K562 (cell line): ENCODE measurements around the gene FN3K. TPM values are rescaled to one million over a fixed set of nuclear protein-coding genes. Genes with fewer than 3 reads are reported as not detected.

ENCODE experiments used
- ATAC-seq: fragments of 200-7000 bp; cut with Tn5 transposase; 3 replicates; pipeline ENCODE4 v1.9.1; 2020; ENCODE audit warnings: moderate library complexity
- BruUV-seq: library from RNA; stranded (reverse); fragments of 400-500 nt; replicated peaks from 2 replicates; lab custom pipeline; 2021; lab: Mats Ljungman, UMichigan
- CTCF ChIA-PET: fragments of 300-600 bp; formaldehyde crosslinking; extraction: SDS; loops from one replicate; lab custom pipeline; 2021; ENCODE audit warnings: low intra/inter-chr PET ratio; lab: Yijun Ruan, JAX
- POLR2A ChIA-PET: fragments of 300-600, 350-650 bp; sonication (Branson Sonifier 250); formaldehyde crosslinking; extraction: SDS; loops from one replicate; lab custom pipeline; 2021; ENCODE audit warnings: antibody characterized with exemption, inconsistent platforms; lab: Yijun Ruan, JAX
- DNase-seq, 4 experiments: peaks; one replicate each; pipeline versions ENCODE4 v3.0.0 to v3.0.0-alpha.2; 2011 to 2018; ENCODE audit warnings: low spot score in 3 of 4, mixed read lengths in 3 of 4; ENCODE audit errors: extremely low read depth in 1 of 4
- FAIRE-seq: peaks from 2 replicates; lab custom pipeline; 2011; peaks lifted over from hg19 to GRCh38; lab: Jason Lieb, UNC
- H2AFZ ChIP-seq: 2 replicates; pipeline ENCODE4 v1.6.0; 2011; ENCODE audit warnings: low read depth, low read length, control low read depth, inconsistent platforms
- H3K27ac ChIP-seq: fragments of 200-600 bp; 3 replicates; pipeline ENCODE4 v1.8.0; 2011; ENCODE audit warnings: low read depth, mild to moderate bottlenecking, control low read depth, inconsistent platforms, low read length, moderate library complexity, mixed read lengths; ENCODE audit errors: extremely low read depth
- H3K27me3 ChIP-seq, 2 experiments: fragments of 300-600 bp in 1 of 2; 2 replicates in 1 of 2; 3 replicates in 1 of 2; pipeline versions ENCODE4 v1.6.0 to v1.8.0; 2011; ENCODE audit warnings: inconsistent platforms in 2 of 2, low read length in 2 of 2, mild to moderate bottlenecking in 1 of 2, mixed read lengths in 1 of 2, moderate library complexity in 1 of 2; ENCODE audit not compliant: control insufficient read depth in 2 of 2, insufficient read depth in 2 of 2
- H3K36me3 ChIP-seq: fragments of 300-600 bp; 3 replicates; pipeline ENCODE4 v1.8.0; 2011; ENCODE audit warnings: mild to moderate bottlenecking, low read length, inconsistent platforms; ENCODE audit not compliant: control insufficient read depth, insufficient read depth
- H3K4me1 ChIP-seq, 2 experiments: fragments of 200-600 bp in 1 of 2; replicated peaks in 1 of 2; 2 replicates in 1 of 2; 3 replicates in 1 of 2; pipeline versions ENCODE4 v1.5.1 to v1.8.0; 2011; ENCODE audit warnings: inconsistent platforms in 2 of 2, low read length in 2 of 2, mild to moderate bottlenecking in 1 of 2, mixed read lengths in 1 of 2, moderate library complexity in 1 of 2; ENCODE audit not compliant: control insufficient read depth in 2 of 2, insufficient read depth in 2 of 2
- H3K4me2 ChIP-seq: 2 replicates; pipeline ENCODE4 v1.6.1; 2011; ENCODE audit warnings: low read length, control low read depth, inconsistent platforms, mixed read lengths; ENCODE audit not compliant: insufficient read depth
- H3K4me3 ChIP-seq: fragments of 200-600 bp; sonication (generic), shearing (Covaris generic); 2 replicates; pipeline ENCODE4 v1.5.1; 2016; ENCODE audit warnings: control low read depth, inconsistent platforms
- H3K79me2 ChIP-seq: fragments of 200-600 bp; 3 replicates; pipeline ENCODE4 v1.8.0; 2011; ENCODE audit warnings: low read length, inconsistent platforms; ENCODE audit not compliant: control insufficient read depth, insufficient read depth
- H3K9ac ChIP-seq, 2 experiments: 2 replicates each; pipeline versions ENCODE4 v1.6.0 to v1.6.1; 2011; ENCODE audit warnings: low read depth in 2 of 2, low read length in 2 of 2, control low read depth in 1 of 2, inconsistent platforms in 1 of 2, mild to moderate bottlenecking in 1 of 2, mixed read lengths in 1 of 2; ENCODE audit not compliant: insufficient read depth in 1 of 2
- H3K9me1 ChIP-seq: one replicate; pipeline ENCODE4 v1.6.0; 2011; ENCODE audit warnings: inconsistent platforms, mild to moderate bottlenecking, low read length, moderate library complexity; ENCODE audit not compliant: control insufficient read depth, insufficient read depth
- H3K9me3 ChIP-seq: replicated peaks from 2 replicates; pipeline ENCODE4 v1.5.1; 2011; ENCODE audit warnings: low read depth, low read length, inconsistent platforms; ENCODE audit not compliant: control insufficient read depth, insufficient read depth
- H4K20me1 ChIP-seq: replicated peaks from 2 replicates; pipeline ENCODE4 v1.6.1; 2011; ENCODE audit warnings: low read length, inconsistent platforms, mixed read lengths; ENCODE audit not compliant: control insufficient read depth, insufficient read depth
- BRD4 ChIP-seq: fragments of 200-600 bp; sonication (generic); IDR thresholded peaks from 2 replicates; pipeline ENCODE4 v1.6.1; 2017; ENCODE audit warnings: inconsistent platforms
- CXXC5 ChIP-seq: fragments of 250-450 bp; sonication (Bioruptor Pico); IDR thresholded peaks from 2 replicates; pipeline ENCODE4 v1.8.0; 2022; ENCODE audit warnings: inconsistent platforms, mild to moderate bottlenecking, moderate library complexity
- FOXJ3 ChIP-seq: sonication (generic); formaldehyde crosslinking; IDR thresholded peaks from 2 replicates; pipeline ENCODE4 v1.4.0; 2020; ENCODE audit warnings: mild to moderate bottlenecking, missing genetic modification reagents
- KDM2B ChIP-seq: fragments of 250-450 bp; sonication (Bioruptor Pico); IDR thresholded peaks from 2 replicates; pipeline ENCODE4 v1.8.0; 2021; ENCODE audit warnings: mild to moderate bottlenecking, moderate library complexity
- PTRF ChIP-seq: fragments of 450-650 bp; IDR thresholded peaks from 2 replicates; pipeline ENCODE4 v1.6.1; 2016; ENCODE audit warnings: mild to moderate bottlenecking, missing genetic modification characterization, missing compliant biosample characterization
- SNIP1 ChIP-seq: fragments of 450-650 bp; IDR thresholded peaks from 2 replicates; pipeline ENCODE4 v1.7.1; 2017; ENCODE audit warnings: low read depth, mild to moderate bottlenecking
- TRIM24 ChIP-seq, 2 experiments: fragments of 450-650 bp; IDR thresholded peaks; 2 replicates each; pipeline ENCODE4 v1.6.1; 2016
- ZBTB7A ChIP-seq: IDR thresholded peaks from 2 replicates; pipeline ENCODE4 v1.6.1; 2011; ENCODE audit warnings: low read depth, mild to moderate bottlenecking, low read length, moderate library complexity, borderline replicate concordance; ENCODE audit not compliant: control insufficient read depth
- ZNF165 ChIP-seq: fragments of 250-450 bp; sonication (Bioruptor Pico); IDR thresholded peaks from 2 replicates; pipeline ENCODE4 v1.4.0; 2020; ENCODE audit warnings: borderline replicate concordance
- ZNF830 ChIP-seq: fragments of 250-450 bp; sonication (Bioruptor Pico); IDR thresholded peaks from 2 replicates; pipeline ENCODE4 v1.5.0; 2021; ENCODE audit warnings: mild to moderate bottlenecking
- WGBS: fragments of 100-300 bp; shearing (Covaris generic); methylation state at CpG from one replicate; pipeline ENCODE4 v1.1.6; 2016; ENCODE audit warnings: low coverage, mixed read lengths; ENCODE audit not compliant: insufficient coverage; ENCODE audit errors: missing lambda C conversion rate; 5-methylcytosine and 5-hydroxymethylcytosine counted together
- in situ Hi-C: fragments of 300-500 bp; cut with MboI; formaldehyde crosslinking; loops from 4 replicates; pipeline ENCODE4 v1.15.0; 2018; ENCODE audit warnings: inconsistent platforms, mixed read lengths
- intact Hi-C: fragments of 100-400 bp; cut with micrococcal nuclease; formaldehyde crosslinking; loops from 2 replicates; pipeline ENCODE4 v1.14.2; 2022
- polyA plus RNA-seq, 8 experiments: library from polyadenylated mRNA; depleted of rRNA in 4 of 8; stranded (reverse) in 5 of 8; unstranded in 3 of 8; fragments of >200 nt; fragmentation: Nextera tagmentation in 2 of 8; fragmentation: Illumina TruSeq in 1 of 8; extraction: Ambion mirVana in 2 of 8; extraction: Trizol in 1 of 8; gene quantifications; 2 replicates each; pipeline versions ENCODE4 v1.2.1 to v1.2.3, GENCODE V29; 2011 to 2014; ENCODE audit warnings: inconsistent platforms in 1 of 8, missing spikeins in 1 of 8
- total RNA-seq, 7 experiments: library from RNA; depleted of rRNA in 6 of 7; stranded (reverse); fragments of >200 nt in 6 of 7; fragmentation: Illumina TruSeq in 2 of 7; extraction: Trizol in 2 of 7; gene quantifications; 2 replicates each; pipeline versions ENCODE4 v1.2.1 to v1.2.3, GENCODE V29; 2011 to 2021; ENCODE audit warnings: low replicate concordance in 1 of 7
- TF ChIP-seq, protein P1 (sequence below): fragments of 250-450 bp; sonication (Bioruptor Pico); IDR thresholded peaks from 2 replicates; pipeline ENCODE4 v1.9.0; 2021; ENCODE audit warnings: mild to moderate bottlenecking, inconsistent platforms
- TF ChIP-seq, protein P2 (sequence below): sonication (generic); formaldehyde crosslinking; IDR thresholded peaks from 2 replicates; pipeline ENCODE4 v1.8.1; 2022; ENCODE audit warnings: missing genetic modification reagents
- TF ChIP-seq, protein P3 (sequence below): sonication (generic); formaldehyde crosslinking; IDR thresholded peaks from 2 replicates; pipeline ENCODE4 v1.8.0; 2022; ENCODE audit warnings: missing genetic modification reagents, mild to moderate bottlenecking, moderate library complexity, borderline replicate concordance
- TF ChIP-seq, protein P4 (sequence below): fragments of 450-650 bp; IDR thresholded peaks from 2 replicates; pipeline ENCODE4 v1.6.1; 2017; ENCODE audit warnings: antibody characterized with exemption
- TF ChIP-seq, protein P5 (sequence below): IDR thresholded peaks from 2 replicates; pipeline ENCODE4 v1.6.1; 2011; ENCODE audit not compliant: insufficient read length; ENCODE audit errors: extremely low read depth

The FN3K gene
- total and polyA plus RNA-seq, 9 of the 15 experiments (the other 6 are each of a cell fraction or from before 2014, with no cell fraction given) = 0.08 to 22.7 (median 3.8) TPM

DNA sequence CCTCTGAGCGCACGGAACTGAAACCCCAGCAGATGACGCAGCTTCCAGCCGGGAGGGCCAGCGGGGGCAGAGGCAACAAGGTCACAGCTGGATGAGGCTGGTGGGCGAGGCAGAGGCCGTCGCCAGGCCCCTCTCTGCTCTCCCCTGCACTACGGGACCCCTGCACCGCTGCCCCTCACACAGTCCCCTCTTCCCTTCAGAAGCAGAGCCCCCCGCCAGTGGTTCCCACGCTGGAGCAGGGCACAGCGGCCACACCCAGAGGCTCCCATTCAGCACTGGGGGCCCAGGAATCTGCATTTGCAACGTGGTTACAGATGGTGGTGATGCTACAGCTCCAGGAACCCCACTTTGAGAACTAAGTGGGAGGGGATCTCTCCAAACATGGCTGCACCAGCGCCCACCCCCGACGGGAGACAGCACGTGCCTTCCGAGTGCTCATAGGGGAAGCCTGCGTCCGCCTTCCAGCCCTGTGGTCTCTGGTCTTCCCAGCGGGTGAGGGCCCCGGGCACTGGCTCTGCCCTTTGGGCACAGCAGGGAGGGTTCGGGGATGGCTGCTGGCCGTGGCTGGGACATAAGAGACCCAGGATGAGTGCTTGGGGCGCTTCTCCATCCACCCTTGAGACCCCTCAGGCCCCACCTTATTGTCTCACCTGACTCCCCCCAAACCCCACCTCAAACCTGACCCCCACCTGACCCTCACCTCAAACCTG, 32.2 kb upstream of the FN3K start:
- intact Hi-C loops = no loop called here
- Histone ChIP-seq H3K79me2 (no peaks in the 10 kb centered on the region), H4K20me1 (0 out of 2 replicates have a peak, but pooled peaks cover 2% of the 10 kb centered on the region), H3K9ac (0 out of 4 replicates have a peak overlapping the region, but pooled peaks of 1 of the 2 experiments have one; percentile 17), H3K36me3 (no peaks in the 10 kb centered on the region), H3K9me3 (no peaks in the 10 kb centered on the region), H3K4me1 (peaks cover 0 to 47% of the 10 kb centered on the region in 2 experiments; a peak in 3 of 5 replicates), H3K27me3 (peaks cover 0 to 17% of the 10 kb centered on the region in 2 experiments; a peak in 2 of 5 replicates), H2AFZ (no peak overlapping the region), H3K9me1 (peaks cover 3% of the 10 kb centered on the region), H3K4me3 (no peak overlapping the region), H3K27ac (no peak overlapping the region), H3K4me2 (no peak overlapping the region)
- in situ Hi-C loops = no loop called here
- BruUV-seq = no TSS peak
- ChIA-PET POLR2A (interaction anchor here (1.1 kb wide), 1 partner anchor 8 kb away, joined by 3 read pairs; no protein-coding TSS in a partner anchor), CTCF (no interaction called here)
- 38% methylated on average over 23 of the region's 26 CpGs for WGBS
- DNase-seq (no peak), ATAC-seq (no peak), FAIRE-seq (no peak)
- TF ChIP-seq, protein P1, sequence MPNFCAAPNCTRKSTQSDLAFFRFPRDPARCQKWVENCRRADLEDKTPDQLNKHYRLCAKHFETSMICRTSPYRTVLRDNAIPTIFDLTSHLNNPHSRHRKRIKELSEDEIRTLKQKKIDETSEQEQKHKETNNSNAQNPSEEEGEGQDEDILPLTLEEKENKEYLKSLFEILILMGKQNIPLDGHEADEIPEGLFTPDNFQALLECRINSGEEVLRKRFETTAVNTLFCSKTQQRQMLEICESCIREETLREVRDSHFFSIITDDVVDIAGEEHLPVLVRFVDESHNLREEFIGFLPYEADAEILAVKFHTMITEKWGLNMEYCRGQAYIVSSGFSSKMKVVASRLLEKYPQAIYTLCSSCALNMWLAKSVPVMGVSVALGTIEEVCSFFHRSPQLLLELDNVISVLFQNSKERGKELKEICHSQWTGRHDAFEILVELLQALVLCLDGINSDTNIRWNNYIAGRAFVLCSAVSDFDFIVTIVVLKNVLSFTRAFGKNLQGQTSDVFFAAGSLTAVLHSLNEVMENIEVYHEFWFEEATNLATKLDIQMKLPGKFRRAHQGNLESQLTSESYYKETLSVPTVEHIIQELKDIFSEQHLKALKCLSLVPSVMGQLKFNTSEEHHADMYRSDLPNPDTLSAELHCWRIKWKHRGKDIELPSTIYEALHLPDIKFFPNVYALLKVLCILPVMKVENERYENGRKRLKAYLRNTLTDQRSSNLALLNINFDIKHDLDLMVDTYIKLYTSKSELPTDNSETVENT (CRISPR knock-in tag) = no peak
- TF ChIP-seq ZBTB7A = 0 out of 2 replicates have a peak, but pooled peaks have one; percentile 21
- TF ChIP-seq KDM2B (CRISPR knock-in tag) = no peak
- no peak for TF ChIP-seq PTRF (tag)
- TF ChIP-seq, protein P2, sequence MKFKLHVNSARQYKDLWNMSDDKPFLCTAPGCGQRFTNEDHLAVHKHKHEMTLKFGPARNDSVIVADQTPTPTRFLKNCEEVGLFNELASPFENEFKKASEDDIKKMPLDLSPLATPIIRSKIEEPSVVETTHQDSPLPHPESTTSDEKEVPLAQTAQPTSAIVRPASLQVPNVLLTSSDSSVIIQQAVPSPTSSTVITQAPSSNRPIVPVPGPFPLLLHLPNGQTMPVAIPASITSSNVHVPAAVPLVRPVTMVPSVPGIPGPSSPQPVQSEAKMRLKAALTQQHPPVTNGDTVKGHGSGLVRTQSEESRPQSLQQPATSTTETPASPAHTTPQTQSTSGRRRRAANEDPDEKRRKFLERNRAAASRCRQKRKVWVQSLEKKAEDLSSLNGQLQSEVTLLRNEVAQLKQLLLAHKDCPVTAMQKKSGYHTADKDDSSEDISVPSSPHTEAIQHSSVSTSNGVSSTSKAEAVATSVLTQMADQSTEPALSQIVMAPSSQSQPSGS (CRISPR knock-in tag) = no peak
- no peak for TF ChIP-seq ZNF830
- TF ChIP-seq TRIM24 (IDR thresholded peaks at IDR 0.05) = no peak
- TF ChIP-seq CXXC5 (CRISPR knock-in tag) = no peak
- no peak for TF ChIP-seq FOXJ3 (CRISPR knock-in tag)
- TF ChIP-seq, protein P3, sequence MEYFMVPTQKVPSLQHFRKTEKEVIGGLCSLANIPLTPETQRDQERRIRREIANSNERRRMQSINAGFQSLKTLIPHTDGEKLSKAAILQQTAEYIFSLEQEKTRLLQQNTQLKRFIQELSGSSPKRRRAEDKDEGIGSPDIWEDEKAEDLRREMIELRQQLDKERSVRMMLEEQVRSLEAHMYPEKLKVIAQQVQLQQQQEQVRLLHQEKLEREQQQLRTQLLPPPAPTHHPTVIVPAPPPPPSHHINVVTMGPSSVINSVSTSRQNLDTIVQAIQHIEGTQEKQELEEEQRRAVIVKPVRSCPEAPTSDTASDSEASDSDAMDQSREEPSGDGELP (CRISPR knock-in tag) = no peak
- TF ChIP-seq, protein P4, sequence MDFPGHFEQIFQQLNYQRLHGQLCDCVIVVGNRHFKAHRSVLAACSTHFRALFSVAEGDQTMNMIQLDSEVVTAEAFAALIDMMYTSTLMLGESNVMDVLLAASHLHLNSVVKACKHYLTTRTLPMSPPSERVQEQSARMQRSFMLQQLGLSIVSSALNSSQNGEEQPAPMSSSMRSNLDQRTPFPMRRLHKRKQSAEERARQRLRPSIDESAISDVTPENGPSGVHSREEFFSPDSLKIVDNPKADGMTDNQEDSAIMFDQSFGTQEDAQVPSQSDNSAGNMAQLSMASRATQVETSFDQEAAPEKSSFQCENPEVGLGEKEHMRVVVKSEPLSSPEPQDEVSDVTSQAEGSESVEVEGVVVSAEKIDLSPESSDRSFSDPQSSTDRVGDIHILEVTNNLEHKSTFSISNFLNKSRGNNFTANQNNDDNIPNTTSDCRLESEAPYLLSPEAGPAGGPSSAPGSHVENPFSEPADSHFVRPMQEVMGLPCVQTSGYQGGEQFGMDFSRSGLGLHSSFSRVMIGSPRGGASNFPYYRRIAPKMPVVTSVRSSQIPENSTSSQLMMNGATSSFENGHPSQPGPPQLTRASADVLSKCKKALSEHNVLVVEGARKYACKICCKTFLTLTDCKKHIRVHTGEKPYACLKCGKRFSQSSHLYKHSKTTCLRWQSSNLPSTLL = no peak
- TF ChIP-seq, protein P5, sequence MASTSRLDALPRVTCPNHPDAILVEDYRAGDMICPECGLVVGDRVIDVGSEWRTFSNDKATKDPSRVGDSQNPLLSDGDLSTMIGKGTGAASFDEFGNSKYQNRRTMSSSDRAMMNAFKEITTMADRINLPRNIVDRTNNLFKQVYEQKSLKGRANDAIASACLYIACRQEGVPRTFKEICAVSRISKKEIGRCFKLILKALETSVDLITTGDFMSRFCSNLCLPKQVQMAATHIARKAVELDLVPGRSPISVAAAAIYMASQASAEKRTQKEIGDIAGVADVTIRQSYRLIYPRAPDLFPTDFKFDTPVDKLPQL = no peak
- no peak for TF ChIP-seq ZNF165 (CRISPR knock-in tag)
- TF ChIP-seq SNIP1 = no peak
- no peak for TF ChIP-seq BRD4
